ENCODE results near the gene USF2. TPM values are rescaled to one million over a fixed set of nuclear protein-coding genes. Genes with fewer than 3 reads are reported as not detected.
A peak's percentile ranks its signal among the peaks of the same experiment; 100 is the strongest.

Gene USF2
- total and polyA plus RNA-seq, 10 of the 15 experiments (the other 5 are each of a cell fraction or from before 2014, with no cell fraction given), result 0.56 to 157 (median 65.5) TPM

DNA sequence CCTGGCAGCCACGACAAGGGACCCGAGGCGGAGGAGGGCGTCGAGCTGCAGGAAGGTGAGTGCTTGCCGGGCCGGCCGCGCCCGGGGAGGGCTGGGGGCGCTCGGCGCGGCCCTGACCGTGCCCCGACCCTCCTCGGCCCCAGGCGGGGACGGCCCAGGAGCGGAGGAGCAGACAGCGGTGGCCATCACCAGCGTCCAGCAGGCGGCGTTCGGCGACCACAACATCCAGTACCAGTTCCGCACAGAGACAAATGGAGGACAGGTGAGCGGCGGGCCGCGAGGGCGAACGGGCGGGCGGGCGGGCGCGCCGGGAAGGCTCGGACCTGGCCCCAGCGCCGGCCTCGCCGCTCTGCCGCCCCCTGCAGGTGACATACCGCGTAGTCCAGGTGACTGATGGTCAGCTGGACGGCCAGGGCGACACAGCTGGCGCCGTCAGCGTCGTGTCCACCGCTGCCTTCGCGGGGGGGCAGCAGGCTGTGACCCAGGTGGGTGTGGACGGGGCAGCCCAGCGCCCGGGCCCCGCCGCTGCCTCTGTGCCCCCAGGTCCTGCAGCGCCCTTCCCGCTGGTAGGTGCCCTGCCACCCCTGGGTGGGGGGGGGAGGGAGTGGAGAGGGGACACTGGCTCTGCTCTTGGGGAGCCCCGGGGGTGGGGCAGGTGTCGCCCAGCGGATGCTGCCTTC lies 816 bp downstream of the USF2 start (continued):
- TF ChIP-seq, protein P1, sequence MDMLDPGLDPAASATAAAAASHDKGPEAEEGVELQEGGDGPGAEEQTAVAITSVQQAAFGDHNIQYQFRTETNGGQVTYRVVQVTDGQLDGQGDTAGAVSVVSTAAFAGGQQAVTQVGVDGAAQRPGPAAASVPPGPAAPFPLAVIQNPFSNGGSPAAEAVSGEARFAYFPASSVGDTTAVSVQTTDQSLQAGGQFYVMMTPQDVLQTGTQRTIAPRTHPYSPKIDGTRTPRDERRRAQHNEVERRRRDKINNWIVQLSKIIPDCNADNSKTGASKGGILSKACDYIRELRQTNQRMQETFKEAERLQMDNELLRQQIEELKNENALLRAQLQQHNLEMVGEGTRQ (IDR thresholded peaks at IDR 0.05; ENCODE audit: borderline replicate concordance, low read depth, low read length), result no peak
- TF ChIP-seq BRCA1 (IDR thresholded peaks at IDR 0.05; ENCODE audit: low read depth, low read length) (no peak), PAX8 (IDR thresholded peaks at IDR 0.05) (no peak), CHD2 (IDR thresholded peaks at IDR 0.05; ENCODE audit: borderline replicate concordance, low read depth, low read length) (no peak), ATF7 (IDR thresholded peaks at IDR 0.05; ENCODE audit: low read depth) (no peak), NRF1 (conservative IDR thresholded peaks at IDR 0.05; ENCODE audit: low read depth, low read length) (no peak), SPI1 (IDR thresholded peaks at IDR 0.05; ENCODE audit: borderline replicate concordance, insufficient read depth, low read depth, low read length) (peak; percentile 62; the same call in 1 of the 2 replicates), TCF3 (IDR thresholded peaks at IDR 0.05; ENCODE audit: borderline replicate concordance, insufficient read depth, low read depth, low read length) (peak; percentile 55; the same call in 1 of the 2 replicates), SMARCA5 (IDR thresholded peaks at IDR 0.05) (peak; percentile 82; the same call in 1 of the 2 replicates), JUND (IDR thresholded peaks at IDR 0.05; ENCODE audit: low read depth, low read length) (no peak), RFX5 (IDR thresholded peaks at IDR 0.05; ENCODE audit: low read depth, low read length) (no peak), CREM (IDR thresholded peaks at IDR 0.05; ENCODE audit: low read depth) (peak; percentile 42; the same call in 1 of the 2 replicates), NFIC (IDR thresholded peaks at IDR 0.05; ENCODE audit: low read depth, low read length) (no peak)
- TF ChIP-seq, protein P2, sequence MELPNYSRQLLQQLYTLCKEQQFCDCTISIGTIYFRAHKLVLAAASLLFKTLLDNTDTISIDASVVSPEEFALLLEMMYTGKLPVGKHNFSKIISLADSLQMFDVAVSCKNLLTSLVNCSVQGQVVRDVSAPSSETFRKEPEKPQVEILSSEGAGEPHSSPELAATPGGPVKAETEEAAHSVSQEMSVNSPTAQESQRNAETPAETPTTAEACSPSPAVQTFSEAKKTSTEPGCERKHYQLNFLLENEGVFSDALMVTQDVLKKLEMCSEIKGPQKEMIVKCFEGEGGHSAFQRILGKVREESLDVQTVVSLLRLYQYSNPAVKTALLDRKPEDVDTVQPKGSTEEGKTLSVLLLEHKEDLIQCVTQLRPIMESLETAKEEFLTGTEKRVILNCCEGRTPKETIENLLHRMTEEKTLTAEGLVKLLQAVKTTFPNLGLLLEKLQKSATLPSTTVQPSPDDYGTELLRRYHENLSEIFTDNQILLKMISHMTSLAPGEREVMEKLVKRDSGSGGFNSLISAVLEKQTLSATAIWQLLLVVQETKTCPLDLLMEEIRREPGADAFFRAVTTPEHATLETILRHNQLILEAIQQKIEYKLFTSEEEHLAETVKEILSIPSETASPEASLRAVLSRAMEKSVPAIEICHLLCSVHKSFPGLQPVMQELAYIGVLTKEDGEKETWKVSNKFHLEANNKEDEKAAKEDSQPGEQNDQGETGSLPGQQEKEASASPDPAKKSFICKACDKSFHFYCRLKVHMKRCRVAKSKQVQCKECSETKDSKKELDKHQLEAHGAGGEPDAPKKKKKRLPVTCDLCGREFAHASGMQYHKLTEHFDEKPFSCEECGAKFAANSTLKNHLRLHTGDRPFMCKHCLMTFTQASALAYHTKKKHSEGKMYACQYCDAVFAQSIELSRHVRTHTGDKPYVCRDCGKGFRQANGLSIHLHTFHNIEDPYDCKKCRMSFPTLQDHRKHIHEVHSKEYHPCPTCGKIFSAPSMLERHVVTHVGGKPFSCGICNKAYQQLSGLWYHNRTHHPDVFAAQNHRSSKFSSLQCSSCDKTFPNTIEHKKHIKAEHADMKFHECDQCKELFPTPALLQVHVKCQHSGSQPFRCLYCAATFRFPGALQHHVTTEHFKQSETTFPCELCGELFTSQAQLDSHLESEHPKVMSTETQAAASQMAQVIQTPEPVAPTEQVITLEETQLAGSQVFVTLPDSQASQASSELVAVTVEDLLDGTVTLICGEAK (IDR thresholded peaks at IDR 0.05; ENCODE audit: borderline replicate concordance), result no peak
- TF ChIP-seq, protein P3, sequence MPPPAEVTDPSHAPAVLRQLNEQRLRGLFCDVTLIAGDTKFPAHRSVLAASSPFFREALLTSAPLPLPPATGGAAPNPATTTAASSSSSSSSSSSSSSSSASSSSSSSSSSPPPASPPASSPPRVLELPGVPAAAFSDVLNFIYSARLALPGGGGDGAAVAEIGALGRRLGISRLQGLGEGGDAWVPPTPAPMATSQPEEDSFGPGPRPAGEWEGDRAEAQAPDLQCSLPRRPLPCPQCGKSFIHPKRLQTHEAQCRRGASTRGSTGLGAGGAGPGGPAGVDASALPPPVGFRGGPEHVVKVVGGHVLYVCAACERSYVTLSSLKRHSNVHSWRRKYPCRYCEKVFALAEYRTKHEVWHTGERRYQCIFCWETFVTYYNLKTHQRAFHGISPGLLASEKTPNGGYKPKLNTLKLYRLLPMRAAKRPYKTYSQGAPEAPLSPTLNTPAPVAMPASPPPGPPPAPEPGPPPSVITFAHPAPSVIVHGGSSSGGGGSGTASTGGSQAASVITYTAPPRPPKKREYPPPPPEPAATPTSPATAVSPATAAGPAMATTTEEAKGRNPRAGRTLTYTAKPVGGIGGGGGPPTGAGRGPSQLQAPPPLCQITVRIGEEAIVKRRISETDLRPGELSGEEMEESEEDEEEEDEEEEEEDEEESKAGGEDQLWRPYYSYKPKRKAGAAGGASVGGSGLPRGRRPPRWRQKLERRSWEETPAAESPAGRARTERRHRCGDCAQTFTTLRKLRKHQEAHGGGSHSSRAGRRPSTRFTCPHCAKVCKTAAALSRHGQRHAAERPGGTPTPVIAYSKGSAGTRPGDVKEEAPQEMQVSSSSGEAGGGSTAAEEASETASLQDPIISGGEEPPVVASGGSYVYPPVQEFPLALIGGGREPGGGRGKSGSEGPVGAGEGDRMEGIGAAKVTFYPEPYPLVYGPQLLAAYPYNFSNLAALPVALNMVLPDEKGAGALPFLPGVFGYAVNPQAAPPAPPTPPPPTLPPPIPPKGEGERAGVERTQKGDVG (CRISPR knock-in tag; IDR thresholded peaks at IDR 0.05), result no peak
- TF ChIP-seq, protein P4, sequence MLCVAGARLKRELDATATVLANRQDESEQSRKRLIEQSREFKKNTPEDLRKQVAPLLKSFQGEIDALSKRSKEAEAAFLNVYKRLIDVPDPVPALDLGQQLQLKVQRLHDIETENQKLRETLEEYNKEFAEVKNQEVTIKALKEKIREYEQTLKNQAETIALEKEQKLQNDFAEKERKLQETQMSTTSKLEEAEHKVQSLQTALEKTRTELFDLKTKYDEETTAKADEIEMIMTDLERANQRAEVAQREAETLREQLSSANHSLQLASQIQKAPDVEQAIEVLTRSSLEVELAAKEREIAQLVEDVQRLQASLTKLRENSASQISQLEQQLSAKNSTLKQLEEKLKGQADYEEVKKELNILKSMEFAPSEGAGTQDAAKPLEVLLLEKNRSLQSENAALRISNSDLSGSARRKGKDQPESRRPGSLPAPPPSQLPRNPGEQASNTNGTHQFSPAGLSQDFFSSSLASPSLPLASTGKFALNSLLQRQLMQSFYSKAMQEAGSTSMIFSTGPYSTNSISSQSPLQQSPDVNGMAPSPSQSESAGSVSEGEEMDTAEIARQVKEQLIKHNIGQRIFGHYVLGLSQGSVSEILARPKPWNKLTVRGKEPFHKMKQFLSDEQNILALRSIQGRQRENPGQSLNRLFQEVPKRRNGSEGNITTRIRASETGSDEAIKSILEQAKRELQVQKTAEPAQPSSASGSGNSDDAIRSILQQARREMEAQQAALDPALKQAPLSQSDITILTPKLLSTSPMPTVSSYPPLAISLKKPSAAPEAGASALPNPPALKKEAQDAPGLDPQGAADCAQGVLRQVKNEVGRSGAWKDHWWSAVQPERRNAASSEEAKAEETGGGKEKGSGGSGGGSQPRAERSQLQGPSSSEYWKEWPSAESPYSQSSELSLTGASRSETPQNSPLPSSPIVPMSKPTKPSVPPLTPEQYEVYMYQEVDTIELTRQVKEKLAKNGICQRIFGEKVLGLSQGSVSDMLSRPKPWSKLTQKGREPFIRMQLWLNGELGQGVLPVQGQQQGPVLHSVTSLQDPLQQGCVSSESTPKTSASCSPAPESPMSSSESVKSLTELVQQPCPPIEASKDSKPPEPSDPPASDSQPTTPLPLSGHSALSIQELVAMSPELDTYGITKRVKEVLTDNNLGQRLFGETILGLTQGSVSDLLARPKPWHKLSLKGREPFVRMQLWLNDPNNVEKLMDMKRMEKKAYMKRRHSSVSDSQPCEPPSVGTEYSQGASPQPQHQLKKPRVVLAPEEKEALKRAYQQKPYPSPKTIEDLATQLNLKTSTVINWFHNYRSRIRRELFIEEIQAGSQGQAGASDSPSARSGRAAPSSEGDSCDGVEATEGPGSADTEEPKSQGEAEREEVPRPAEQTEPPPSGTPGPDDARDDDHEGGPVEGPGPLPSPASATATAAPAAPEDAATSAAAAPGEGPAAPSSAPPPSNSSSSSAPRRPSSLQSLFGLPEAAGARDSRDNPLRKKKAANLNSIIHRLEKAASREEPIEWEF (IDR thresholded peaks at IDR 0.05; ENCODE audit: insufficient replicate concordance, low read depth, low read length), result no peak
